K562 (cell line): ENCODE results near the gene COX6A2. TPM values are rescaled to one million over a fixed set of nuclear protein-coding genes. Genes with fewer than 3 reads are reported as not detected.

ENCODE experiments used
- ATAC-seq: fragments of 200-7000 bp; cut with Tn5 transposase; 3 replicates; pipeline ENCODE4 v1.9.1; 2020; ENCODE audit warnings: moderate library complexity
- BruUV-seq: library from RNA; stranded (reverse); fragments of 400-500 nt; replicated peaks from 2 replicates; lab custom pipeline; 2021; lab: Mats Ljungman, UMichigan
- CTCF ChIA-PET: fragments of 300-600 bp; formaldehyde crosslinking; extraction: SDS; loops from one replicate; lab custom pipeline; 2021; ENCODE audit warnings: low intra/inter-chr PET ratio; lab: Yijun Ruan, JAX
- POLR2A ChIA-PET: fragments of 300-600, 350-650 bp; sonication (Branson Sonifier 250); formaldehyde crosslinking; extraction: SDS; loops from one replicate; lab custom pipeline; 2021; ENCODE audit warnings: antibody characterized with exemption, inconsistent platforms; lab: Yijun Ruan, JAX
- DNase-seq, 4 experiments: peaks; one replicate each; pipeline versions ENCODE4 v3.0.0 to v3.0.0-alpha.2; 2011 to 2018; ENCODE audit warnings: low spot score in 3 of 4, mixed read lengths in 3 of 4; ENCODE audit errors: extremely low read depth in 1 of 4
- FAIRE-seq: peaks from 2 replicates; lab custom pipeline; 2011; peaks lifted over from hg19 to GRCh38; lab: Jason Lieb, UNC
- H2AFZ ChIP-seq: 2 replicates; pipeline ENCODE4 v1.6.0; 2011; ENCODE audit warnings: low read depth, low read length, control low read depth, inconsistent platforms
- H3K27ac ChIP-seq: fragments of 200-600 bp; 3 replicates; pipeline ENCODE4 v1.8.0; 2011; ENCODE audit warnings: low read depth, mild to moderate bottlenecking, control low read depth, inconsistent platforms, low read length, moderate library complexity, mixed read lengths; ENCODE audit errors: extremely low read depth
- H3K27me3 ChIP-seq, 2 experiments: fragments of 300-600 bp in 1 of 2; 2 replicates in 1 of 2; 3 replicates in 1 of 2; pipeline versions ENCODE4 v1.6.0 to v1.8.0; 2011; ENCODE audit warnings: inconsistent platforms in 2 of 2, low read length in 2 of 2, mild to moderate bottlenecking in 1 of 2, mixed read lengths in 1 of 2, moderate library complexity in 1 of 2; ENCODE audit not compliant: control insufficient read depth in 2 of 2, insufficient read depth in 2 of 2
- H3K36me3 ChIP-seq: fragments of 300-600 bp; 3 replicates; pipeline ENCODE4 v1.8.0; 2011; ENCODE audit warnings: mild to moderate bottlenecking, low read length, inconsistent platforms; ENCODE audit not compliant: control insufficient read depth, insufficient read depth
- H3K4me1 ChIP-seq, 2 experiments: fragments of 200-600 bp in 1 of 2; replicated peaks in 1 of 2; 2 replicates in 1 of 2; 3 replicates in 1 of 2; pipeline versions ENCODE4 v1.5.1 to v1.8.0; 2011; ENCODE audit warnings: inconsistent platforms in 2 of 2, low read length in 2 of 2, mild to moderate bottlenecking in 1 of 2, mixed read lengths in 1 of 2, moderate library complexity in 1 of 2; ENCODE audit not compliant: control insufficient read depth in 2 of 2, insufficient read depth in 2 of 2
- H3K4me2 ChIP-seq: 2 replicates; pipeline ENCODE4 v1.6.1; 2011; ENCODE audit warnings: low read length, control low read depth, inconsistent platforms, mixed read lengths; ENCODE audit not compliant: insufficient read depth
- H3K4me3 ChIP-seq: fragments of 200-600 bp; sonication (generic), shearing (Covaris generic); 2 replicates; pipeline ENCODE4 v1.5.1; 2016; ENCODE audit warnings: control low read depth, inconsistent platforms
- H3K79me2 ChIP-seq: fragments of 200-600 bp; 3 replicates; pipeline ENCODE4 v1.8.0; 2011; ENCODE audit warnings: low read length, inconsistent platforms; ENCODE audit not compliant: control insufficient read depth, insufficient read depth
- H3K9ac ChIP-seq, 2 experiments: 2 replicates each; pipeline versions ENCODE4 v1.6.0 to v1.6.1; 2011; ENCODE audit warnings: low read depth in 2 of 2, low read length in 2 of 2, control low read depth in 1 of 2, inconsistent platforms in 1 of 2, mild to moderate bottlenecking in 1 of 2, mixed read lengths in 1 of 2; ENCODE audit not compliant: insufficient read depth in 1 of 2
- H3K9me1 ChIP-seq: one replicate; pipeline ENCODE4 v1.6.0; 2011; ENCODE audit warnings: inconsistent platforms, mild to moderate bottlenecking, low read length, moderate library complexity; ENCODE audit not compliant: control insufficient read depth, insufficient read depth
- H3K9me3 ChIP-seq: replicated peaks from 2 replicates; pipeline ENCODE4 v1.5.1; 2011; ENCODE audit warnings: low read depth, low read length, inconsistent platforms; ENCODE audit not compliant: control insufficient read depth, insufficient read depth
- H4K20me1 ChIP-seq: replicated peaks from 2 replicates; pipeline ENCODE4 v1.6.1; 2011; ENCODE audit warnings: low read length, inconsistent platforms, mixed read lengths; ENCODE audit not compliant: control insufficient read depth, insufficient read depth
- MEF2D ChIP-seq: conservative IDR thresholded peaks from 2 replicates; pipeline ENCODE4 v1.6.1; 2016; ENCODE audit warnings: low read depth, missing genetic modification characterization, missing compliant biosample characterization
- RFX5 ChIP-seq: IDR thresholded peaks from 2 replicates; pipeline ENCODE4 v1.6.1; 2011; ENCODE audit warnings: low read depth, mild to moderate bottlenecking, improper control_type of control experiment, low read length
- SAFB2 ChIP-seq: fragments of 200-400 bp; formaldehyde crosslinking; IDR thresholded peaks from 2 replicates; pipeline ENCODE4 v1.6.1; 2018; ENCODE audit warnings: borderline replicate concordance, low read length, low read depth, moderate library complexity; ENCODE audit not compliant: severe bottlenecking
- TAF7 ChIP-seq: fragments of 450-650 bp; IDR thresholded peaks from 2 replicates; pipeline ENCODE4 v1.6.1; 2016; ENCODE audit warnings: missing genetic modification characterization, missing compliant biosample characterization
- ZNF140 ChIP-seq: fragments of 250-450 bp; sonication (Bioruptor Pico); IDR thresholded peaks from 2 replicates; pipeline ENCODE4 v1.8.0; 2021; ENCODE audit warnings: moderate library complexity, mild to moderate bottlenecking, inconsistent platforms
- ZNF224 ChIP-seq: sonication (generic); formaldehyde crosslinking; IDR thresholded peaks from 2 replicates; pipeline ENCODE4 v1.8.0; 2022; ENCODE audit warnings: mild to moderate bottlenecking, missing genetic modification reagents
- ZNF655 ChIP-seq: fragments of 250-450 bp; sonication (Bioruptor Pico); IDR thresholded peaks from 2 replicates; pipeline ENCODE4 v1.5.0; 2021
- WGBS: fragments of 100-300 bp; shearing (Covaris generic); methylation state at CpG from one replicate; pipeline ENCODE4 v1.1.6; 2016; ENCODE audit warnings: low coverage, mixed read lengths; ENCODE audit not compliant: insufficient coverage; ENCODE audit errors: missing lambda C conversion rate; 5-methylcytosine and 5-hydroxymethylcytosine counted together
- in situ Hi-C: fragments of 300-500 bp; cut with MboI; formaldehyde crosslinking; loops from 4 replicates; pipeline ENCODE4 v1.15.0; 2018; ENCODE audit warnings: inconsistent platforms, mixed read lengths
- intact Hi-C: fragments of 100-400 bp; cut with micrococcal nuclease; formaldehyde crosslinking; loops from 2 replicates; pipeline ENCODE4 v1.14.2; 2022
- polyA plus RNA-seq, 8 experiments: library from polyadenylated mRNA; depleted of rRNA in 4 of 8; stranded (reverse) in 5 of 8; unstranded in 3 of 8; fragments of >200 nt; fragmentation: Nextera tagmentation in 2 of 8; fragmentation: Illumina TruSeq in 1 of 8; extraction: Ambion mirVana in 2 of 8; extraction: Trizol in 1 of 8; gene quantifications; 2 replicates each; pipeline versions ENCODE4 v1.2.1 to v1.2.3, GENCODE V29; 2011 to 2014; ENCODE audit warnings: inconsistent platforms in 1 of 8, missing spikeins in 1 of 8
- total RNA-seq, 7 experiments: library from RNA; depleted of rRNA in 6 of 7; stranded (reverse); fragments of >200 nt in 6 of 7; fragmentation: Illumina TruSeq in 2 of 7; extraction: Trizol in 2 of 7; gene quantifications; 2 replicates each; pipeline versions ENCODE4 v1.2.1 to v1.2.3, GENCODE V29; 2011 to 2021; ENCODE audit warnings: low replicate concordance in 1 of 7
- TF ChIP-seq, protein P1 (sequence below): fragments of 450-650 bp; conservative IDR thresholded peaks from 2 replicates; pipeline ENCODE4 v1.6.1; 2016; ENCODE audit warnings: missing genetic modification characterization, low read depth, mild to moderate bottlenecking, missing compliant biosample characterization, moderate library complexity
- TF ChIP-seq, protein P2 (sequence below): fragments of 250-450 bp; sonication (Bioruptor Pico); IDR thresholded peaks from 2 replicates; pipeline ENCODE4 v1.5.0; 2022; ENCODE audit warnings: mild to moderate bottlenecking

Gene COX6A2
- total and polyA plus RNA-seq, 9 of the 15 experiments (the other 6 are each of a cell fraction or from before 2014, with no cell fraction given): not detected

GRCh38 chr16:31421587-31421986, 6.6 kb downstream of the COX6A2 start:
- in situ Hi-C loops: no loop called here
- no peak for ATAC-seq
- TF ChIP-seq, protein P1, sequence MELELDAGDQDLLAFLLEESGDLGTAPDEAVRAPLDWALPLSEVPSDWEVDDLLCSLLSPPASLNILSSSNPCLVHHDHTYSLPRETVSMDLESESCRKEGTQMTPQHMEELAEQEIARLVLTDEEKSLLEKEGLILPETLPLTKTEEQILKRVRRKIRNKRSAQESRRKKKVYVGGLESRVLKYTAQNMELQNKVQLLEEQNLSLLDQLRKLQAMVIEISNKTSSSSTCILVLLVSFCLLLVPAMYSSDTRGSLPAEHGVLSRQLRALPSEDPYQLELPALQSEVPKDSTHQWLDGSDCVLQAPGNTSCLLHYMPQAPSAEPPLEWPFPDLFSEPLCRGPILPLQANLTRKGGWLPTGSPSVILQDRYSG (tag): no peak
- TF ChIP-seq RFX5 (no peak), SAFB2 (no peak), ZNF224 (CRISPR knock-in tag) (no peak), ZNF655 (CRISPR knock-in tag) (no peak), ZNF140 (no peak), TAF7 (tag) (no peak), MEF2D (tag) (no peak)
- TF ChIP-seq, protein P2, sequence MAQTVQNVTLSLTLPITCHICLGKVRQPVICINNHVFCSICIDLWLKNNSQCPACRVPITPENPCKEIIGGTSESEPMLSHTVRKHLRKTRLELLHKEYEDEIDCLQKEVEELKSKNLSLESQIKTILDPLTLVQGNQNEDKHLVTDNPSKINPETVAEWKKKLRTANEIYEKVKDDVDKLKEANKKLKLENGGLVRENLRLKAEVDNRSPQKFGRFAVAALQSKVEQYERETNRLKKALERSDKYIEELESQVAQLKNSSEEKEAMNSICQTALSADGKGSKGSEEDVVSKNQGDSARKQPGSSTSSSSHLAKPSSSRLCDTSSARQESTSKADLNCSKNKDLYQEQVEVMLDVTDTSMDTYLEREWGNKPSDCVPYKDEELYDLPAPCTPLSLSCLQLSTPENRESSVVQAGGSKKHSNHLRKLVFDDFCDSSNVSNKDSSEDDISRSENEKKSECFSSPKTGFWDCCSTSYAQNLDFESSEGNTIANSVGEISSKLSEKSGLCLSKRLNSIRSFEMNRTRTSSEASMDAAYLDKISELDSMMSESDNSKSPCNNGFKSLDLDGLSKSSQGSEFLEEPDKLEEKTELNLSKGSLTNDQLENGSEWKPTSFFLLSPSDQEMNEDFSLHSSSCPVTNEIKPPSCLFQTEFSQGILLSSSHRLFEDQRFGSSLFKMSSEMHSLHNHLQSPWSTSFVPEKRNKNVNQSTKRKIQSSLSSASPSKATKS: no peak

More at GRCh38 chr16:31421587-31421986, 6.6 kb downstream of the COX6A2 start:
- intact Hi-C loops: no loop called here
- no peak for FAIRE-seq
- WGBS: 0% methylated on average over 6 of the region's 6 CpGs
- Histone ChIP-seq H3K27me3 (peaks cover 22 to 53% of the 10 kb centered on the region in 2 experiments; a peak in 4 of 5 replicates), H3K79me2 (no peaks in the 10 kb centered on the region), H3K9ac (no peak overlapping the region), H3K27ac (no peak overlapping the region), H2AFZ (no peak overlapping the region), H4K20me1 (no peaks in the 10 kb centered on the region; the same call in 1 of the 2 replicates), H3K9me3 (no peaks in the 10 kb centered on the region), H3K4me3 (no peak overlapping the region), H3K4me2 (no peak overlapping the region), H3K4me1 (peaks cover 0 to 3% of the 10 kb centered on the region in 2 experiments; a peak in 1 of 5 replicates), H3K36me3 (no peaks in the 10 kb centered on the region), H3K9me1 (no peaks in the 10 kb centered on the region)
- ChIA-PET POLR2A (interaction anchor here (0.7 to 0.9 kb wide), 3 partner anchors 10 to 241 kb away, joined by 3 to 4 read pairs (median 3); no protein-coding TSS in a partner anchor), CTCF (no interaction called here)
- no TSS peak for BruUV-seq
- no peak for DNase-seq
